Gastrocnemius medialis (tissue), 4 donors: ENCODE results near the gene PDK1.

Experiments used
- POLR2A ChIP-seq, 2 donors: fragments of 450-650 bp; IDR thresholded peaks; one replicate each; pipeline ENCODE4 v1.6.1; 2017; ENCODE audit warnings: antibody characterized with exemption in 2 of 2, mild to moderate bottlenecking in 2 of 2, moderate library complexity in 2 of 2
- TF ChIP-seq, protein P1 (sequence below), 5 experiments: fragments of 450-650 bp in 3 of 5; fragments of 200-600 bp in 2 of 5; sonication (generic) in 2 of 5; IDR thresholded peaks in 4 of 5; conservative IDR thresholded peaks in 1 of 5; 1 replicate in 4 of 5; 2 replicates in 1 of 5; pipeline ENCODE4 v1.5.1; 2016 to 2019; ENCODE audit warnings: antibody characterized with exemption in 5 of 5, mild to moderate bottlenecking in 3 of 5, moderate library complexity in 3 of 5

DNA sequence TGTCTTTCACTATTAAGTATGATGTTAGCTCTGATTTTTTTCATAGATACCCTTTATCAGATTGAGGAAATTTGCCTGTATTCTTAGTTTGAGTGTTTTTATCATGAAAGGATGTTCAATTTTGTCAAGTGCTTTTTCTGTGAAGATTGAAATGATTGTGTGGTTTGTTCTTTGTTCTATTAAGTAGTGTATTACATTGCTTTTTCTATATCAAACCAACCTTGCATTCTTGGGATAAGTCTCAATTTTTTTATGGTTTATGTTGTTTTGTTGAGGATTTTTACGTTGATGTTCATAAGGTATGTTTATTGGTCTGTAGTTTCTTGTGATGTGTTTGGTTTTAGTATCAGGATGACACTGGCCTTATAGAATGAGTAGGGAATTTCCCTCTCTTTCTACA is 19.1 kb downstream of the PDK1 start:
- TF ChIP-seq POLR2A (IDR thresholded peaks at IDR 0.05), result no peak
- TF ChIP-seq, protein P1, sequence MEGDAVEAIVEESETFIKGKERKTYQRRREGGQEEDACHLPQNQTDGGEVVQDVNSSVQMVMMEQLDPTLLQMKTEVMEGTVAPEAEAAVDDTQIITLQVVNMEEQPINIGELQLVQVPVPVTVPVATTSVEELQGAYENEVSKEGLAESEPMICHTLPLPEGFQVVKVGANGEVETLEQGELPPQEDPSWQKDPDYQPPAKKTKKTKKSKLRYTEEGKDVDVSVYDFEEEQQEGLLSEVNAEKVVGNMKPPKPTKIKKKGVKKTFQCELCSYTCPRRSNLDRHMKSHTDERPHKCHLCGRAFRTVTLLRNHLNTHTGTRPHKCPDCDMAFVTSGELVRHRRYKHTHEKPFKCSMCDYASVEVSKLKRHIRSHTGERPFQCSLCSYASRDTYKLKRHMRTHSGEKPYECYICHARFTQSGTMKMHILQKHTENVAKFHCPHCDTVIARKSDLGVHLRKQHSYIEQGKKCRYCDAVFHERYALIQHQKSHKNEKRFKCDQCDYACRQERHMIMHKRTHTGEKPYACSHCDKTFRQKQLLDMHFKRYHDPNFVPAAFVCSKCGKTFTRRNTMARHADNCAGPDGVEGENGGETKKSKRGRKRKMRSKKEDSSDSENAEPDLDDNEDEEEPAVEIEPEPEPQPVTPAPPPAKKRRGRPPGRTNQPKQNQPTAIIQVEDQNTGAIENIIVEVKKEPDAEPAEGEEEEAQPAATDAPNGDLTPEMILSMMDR (IDR thresholded peaks at IDR 0.05 in 4 of 5, conservative IDR thresholded peaks at IDR 0.05 in 1 of 5), result no peak
